Small intestine (tissue), 7 donors: Measurements from ENCODE around the gene TMEM232. TPM values are rescaled to one million over a fixed set of nuclear protein-coding genes. Genes with fewer than 3 reads are reported as not detected.

Source experiments
- DNase-seq, 2 donors: peaks; one replicate each; pipeline versions ENCODE4 v3.0.0 to v3.0.0-alpha.2; 2013
- FAIRE-seq: peaks from 2 replicates; lab custom pipeline; 2012; peaks lifted over from hg19 to GRCh38; lab: Jason Lieb, UNC
- H3K27ac ChIP-seq, 3 donors: one replicate each; pipeline ENCODE4 v1.5.1; 2013; ENCODE audit warnings: low read length in 2 of 3, mild to moderate bottlenecking in 2 of 3, control low read depth in 1 of 3, inconsistent platforms in 1 of 3, low read depth in 1 of 3, moderate library complexity in 1 of 3
- H3K27me3 ChIP-seq, 3 donors: one replicate each; pipeline ENCODE4 v1.6.1; 2013; ENCODE audit warnings: low read length in 3 of 3, inconsistent platforms in 1 of 3; ENCODE audit not compliant: control insufficient read depth in 3 of 3, insufficient read depth in 3 of 3
- H3K36me3 ChIP-seq, 3 donors: one replicate each; pipeline ENCODE4 v1.6.1; 2013; ENCODE audit warnings: low read length in 3 of 3, inconsistent platforms in 1 of 3, low read depth in 1 of 3, mild to moderate bottlenecking in 1 of 3, moderate library complexity in 1 of 3; ENCODE audit not compliant: control insufficient read depth in 3 of 3, insufficient read depth in 2 of 3
- H3K4me1 ChIP-seq, 3 donors: one replicate each; pipeline ENCODE4 v1.6.1; 2013; ENCODE audit warnings: low read length in 2 of 3, inconsistent platforms in 1 of 3, low read depth in 1 of 3, mild to moderate bottlenecking in 1 of 3, moderate library complexity in 1 of 3; ENCODE audit not compliant: control insufficient read depth in 3 of 3, insufficient read depth in 2 of 3
- H3K4me3 ChIP-seq, 3 donors: one replicate each; pipeline ENCODE4 v1.5.1; 2013; ENCODE audit warnings: low read length in 3 of 3, control low read depth in 1 of 3, inconsistent platforms in 1 of 3, low read depth in 1 of 3, mild to moderate bottlenecking in 1 of 3, moderate library complexity in 1 of 3
- H3K9me3 ChIP-seq, 2 donors: one replicate each; pipeline ENCODE4 v1.6.1; 2013; ENCODE audit warnings: low read depth in 1 of 2, low read length in 1 of 2; ENCODE audit not compliant: control insufficient read depth in 2 of 2, insufficient read depth in 1 of 2
- WGBS, 3 donors: extraction: QIAGEN DNeasy Blood & Tissue Kit; methylation state at CpG; one replicate each; pipeline ENCODE4 v1.1.7; 2013; 5-methylcytosine and 5-hydroxymethylcytosine counted together
- polyA plus RNA-seq, 4 donors: library from polyadenylated mRNA; stranded (reverse) in 3 of 4; unstranded in 1 of 4; fragments of 200-250 nt in 3 of 4; fragments of 120-200 nt in 1 of 4; gene quantifications; one replicate each; pipeline versions ENCODE4 v1.2.1 to v1.2.3, GENCODE V29; 2013
- donor health status: healthy with polysubstance abuse.
- donor health status: control.
- donor health status: control.
- donor health status: Bipolar disorder and iron deficiency.
- donor health status: healthy.

Gene TMEM232
- polyA plus RNA-seq, 4 donors = 0.27 to 2.5 (median 1.0) TPM

- Histone ChIP-seq H3K4me3 (no peak overlapping the region), H3K36me3 (no peaks in the 10 kb centered on the region), H3K9me3 (peaks cover 0 to 3% of the 10 kb centered on the region in 2 donors), H3K27ac (no peak overlapping the region), H3K27me3 (no peaks in the 10 kb centered on the region), H3K4me1 (no peaks in the 10 kb centered on the region)
- DNase-seq = no peak
- WGBS, 3 donors = 85 to 89% (median 88%) methylated on average over 4 of the region's 4 CpGs
- FAIRE-seq = no peak
These were observed 96.1 kb downstream of the TMEM232 start for GRCh38 chr5:110630350-110630749.

GRCh38 chr5:110625376-110625999 lies 101.0 kb downstream of the TMEM232 start:
- H3K9me3 ChIP-seq = no peaks in the 10 kb centered on the region
- no peaks in the 10 kb centered on the region for H3K27me3 ChIP-seq
- DNase-seq = peak; percentile 24 to 35
- peak; percentile 95 for FAIRE-seq
- WGBS, 3 donors = 1 to 3% (median 3%) methylated on average over 2 of the region's 2 CpGs
- H3K4me3 ChIP-seq = no peak overlapping the region
- no peaks in the 10 kb centered on the region for H3K36me3 ChIP-seq
- H3K4me1 ChIP-seq = no peaks in the 10 kb centered on the region
- H3K27ac ChIP-seq = no peak overlapping the region

GRCh38 chr5:110623874-110624273 lies 102.6 kb downstream of the TMEM232 start:
- H3K9me3 ChIP-seq = no peaks in the 10 kb centered on the region
- FAIRE-seq (no peak), DNase-seq (no peak)
- no peaks in the 10 kb centered on the region for H3K27me3 ChIP-seq
- no peaks in the 10 kb centered on the region for H3K4me1 ChIP-seq
- H3K36me3 ChIP-seq = no peaks in the 10 kb centered on the region
- H3K4me3 ChIP-seq = no peak overlapping the region
- H3K27ac ChIP-seq = no peak overlapping the region

GRCh38 chr5:110618941-110619340 lies 107.5 kb downstream of the TMEM232 start:
- DNase-seq (no peak), FAIRE-seq (peak; percentile 15)
- H3K4me3 ChIP-seq = no peak overlapping the region
- H3K4me1 ChIP-seq = no peaks in the 10 kb centered on the region
- no peak overlapping the region for H3K27ac ChIP-seq
- no peaks in the 10 kb centered on the region for H3K36me3 ChIP-seq
- H3K9me3 ChIP-seq = no peaks in the 10 kb centered on the region
- no peaks in the 10 kb centered on the region for H3K27me3 ChIP-seq
- WGBS, 3 donors = 80 to 92% (median 83%) methylated on average over 1 of the region's 1 CpG

GRCh38 chr5:110616009-110616408 lies 110.5 kb downstream of the TMEM232 start:
- 88 to 98% (median 92%) methylated on average over 1 of the region's 1 CpG for WGBS, 3 donors
- FAIRE-seq = no peak
- no peak for DNase-seq
- H3K9me3 ChIP-seq = no peaks in the 10 kb centered on the region
- H3K4me3 ChIP-seq = no peak overlapping the region
- no peaks in the 10 kb centered on the region for H3K36me3 ChIP-seq
- no peaks in the 10 kb centered on the region for H3K4me1 ChIP-seq
- H3K27ac ChIP-seq = no peak overlapping the region
- H3K27me3 ChIP-seq = no peaks in the 10 kb centered on the region

GRCh38 chr5:110612794-110613247 lies 113.7 kb downstream of the TMEM232 start:
- H3K9me3 ChIP-seq = no peaks in the 10 kb centered on the region
- FAIRE-seq = no peak
- WGBS, 3 donors = 46 to 63% (median 58%) methylated on average over 4 of the region's 4 CpGs

GRCh38 chr5:110611817-110612216 lies 114.7 kb downstream of the TMEM232 start:
- H3K4me1 ChIP-seq = no peaks in the 10 kb centered on the region
- DNase-seq (no peak), FAIRE-seq (no peak)
- H3K9me3 ChIP-seq = no peaks in the 10 kb centered on the region
- no peaks in the 10 kb centered on the region for H3K27me3 ChIP-seq
- no peaks in the 10 kb centered on the region for H3K36me3 ChIP-seq
- WGBS, 3 donors = 87 to 90% (median 90%) methylated on average over 6 of the region's 6 CpGs
- H3K4me3 ChIP-seq = no peak overlapping the region
- H3K27ac ChIP-seq = no peak overlapping the region

More at GRCh38 chr5:110612794-110613247, 113.7 kb downstream of the TMEM232 start:
- Histone ChIP-seq H3K36me3 (no peaks in the 10 kb centered on the region), H3K27ac (no peak overlapping the region), H3K27me3 (no peaks in the 10 kb centered on the region), H3K4me1 (no peaks in the 10 kb centered on the region), H3K4me3 (no peak overlapping the region)
- no peak for DNase-seq

- DNase-seq (no peak), FAIRE-seq (no peak)
- 87 to 90% (median 90%) methylated on average over 4 of the region's 4 CpGs for WGBS, 3 donors
- Histone ChIP-seq H3K27me3 (no peaks in the 10 kb centered on the region), H3K4me3 (no peak overlapping the region), H3K36me3 (no peaks in the 10 kb centered on the region), H3K9me3 (peaks cover 0 to 6% of the 10 kb centered on the region in 2 donors), H3K27ac (no peak overlapping the region), H3K4me1 (peaks cover 0 to 2% (median 0%) of the 10 kb centered on the region in 3 donors)
These were observed 131.6 kb downstream of the TMEM232 start for GRCh38 chr5:110594866-110595265.

- DNase-seq = peak; percentile 38 to 48
- H3K4me3 ChIP-seq = no peak overlapping the region
- peaks cover 0 to 2% (median 0%) of the 10 kb centered on the region in 3 donors for H3K4me1 ChIP-seq
- H3K9me3 ChIP-seq = peaks cover 0 to 6% of the 10 kb centered on the region in 2 donors
- no peak overlapping the region for H3K27ac ChIP-seq
- FAIRE-seq = no peak
- WGBS, 3 donors = 7 to 28% (median 22%) methylated on average over 2 of the region's 2 CpGs
- H3K36me3 ChIP-seq = no peaks in the 10 kb centered on the region
- no peaks in the 10 kb centered on the region for H3K27me3 ChIP-seq
These were observed 136.3 kb downstream of the TMEM232 start for GRCh38 chr5:110590187-110590586.
